Astrocyte of the cerebellum (primary cell): ENCODE measurements around the gene CSNK2A1.

Source experiments
- DNase-seq: peaks from one replicate; pipeline ENCODE4 v3.0.0-alpha.2; 2011; ENCODE audit warnings: low read depth
- H3K4me3 ChIP-seq: 2 replicates; pipeline ENCODE4 v1.5.1; 2011; ENCODE audit warnings: mild to moderate bottlenecking, low read depth, low read length, moderate library complexity
- CTCF ChIP-seq: IDR thresholded peaks from 2 replicates; pipeline ENCODE4 v1.5.1; 2012; ENCODE audit warnings: low read length, low read depth, moderate library complexity, mild to moderate bottlenecking; ENCODE audit errors: missing control alignments
- in situ Hi-C: cut with HindIII; loops from 2 replicates; pipeline ENCODE4 v1.10.0; 2017; ENCODE audit warnings: low sequenced_read_pairs

The CSNK2A1 gene

GRCh38 chr20:507006-507758, 36.4 kb downstream of the CSNK2A1 start:
- in situ Hi-C loops: no loop called here
- no peak for TF ChIP-seq CTCF
- DNase-seq: no peak
- H3K4me3 ChIP-seq: no peak overlapping the region

- no peak for DNase-seq
- TF ChIP-seq CTCF: no peak
- no peak overlapping the region for H3K4me3 ChIP-seq
- in situ Hi-C loops: no loop called here
Observed at GRCh38 chr20:504632-505075, 38.9 kb downstream of the CSNK2A1 start.

- no peak for DNase-seq
- no peak overlapping the region for H3K4me3 ChIP-seq
- TF ChIP-seq CTCF: no peak
- in situ Hi-C loops: no loop called here
Observed at GRCh38 chr20:503048-503737, 40.4 kb downstream of the CSNK2A1 start.

- no peak for TF ChIP-seq CTCF
- no peak overlapping the region for H3K4me3 ChIP-seq
- in situ Hi-C loops: no loop called here
- DNase-seq: no peak
Observed at GRCh38 chr20:497979-498378, 45.6 kb downstream of the CSNK2A1 start.

GRCh38 chr20:496126-496696, 47.4 kb downstream of the CSNK2A1 start:
- in situ Hi-C loops: no loop called here
- TF ChIP-seq CTCF: no peak
- H3K4me3 ChIP-seq: no peak overlapping the region
- no peak for DNase-seq

GRCh38 chr20:492159-492558, 51.4 kb downstream of the CSNK2A1 start:
- DNase-seq: no peak
- TF ChIP-seq CTCF: no peak
- in situ Hi-C loops: no loop called here
- H3K4me3 ChIP-seq: no peak overlapping the region
